Stomach smooth muscle (tissue), 2 donors: ENCODE data around the gene SP6.

ENCODE experiments used
- H3K27ac ChIP-seq: one replicate; pipeline ENCODE4 v1.7.0; 2013; ENCODE audit warnings: mild to moderate bottlenecking, low read length, inconsistent platforms
- H3K27me3 ChIP-seq, 2 donors: one replicate each; pipeline ENCODE4 v1.7.0; 2013; ENCODE audit warnings: low read length in 2 of 2; ENCODE audit not compliant: insufficient read depth in 2 of 2, control insufficient read depth in 1 of 2
- H3K36me3 ChIP-seq, 2 donors: one replicate each; pipeline ENCODE4 v1.7.0; 2013; ENCODE audit warnings: low read length in 2 of 2; ENCODE audit not compliant: control insufficient read depth in 2 of 2, insufficient read depth in 2 of 2
- H3K4me1 ChIP-seq: one replicate; pipeline ENCODE4 v1.7.0; 2013; ENCODE audit warnings: low read length; ENCODE audit not compliant: control insufficient read depth, insufficient read depth
- H3K4me3 ChIP-seq, 2 donors: one replicate each; pipeline ENCODE4 v1.7.0; 2013; ENCODE audit warnings: low read length in 2 of 2
- H3K9ac ChIP-seq, 2 donors: one replicate each; pipeline ENCODE4 v1.7.0; 2013; ENCODE audit warnings: low read length in 2 of 2, mild to moderate bottlenecking in 1 of 2
- H3K9me3 ChIP-seq, 2 donors: one replicate each; pipeline ENCODE4 v1.7.0; 2013; ENCODE audit warnings: low read length in 2 of 2; ENCODE audit not compliant: control insufficient read depth in 2 of 2
- donor health status: healthy.
- donor health status: Pancreatic carcinoma.

Gene SP6

DNA sequence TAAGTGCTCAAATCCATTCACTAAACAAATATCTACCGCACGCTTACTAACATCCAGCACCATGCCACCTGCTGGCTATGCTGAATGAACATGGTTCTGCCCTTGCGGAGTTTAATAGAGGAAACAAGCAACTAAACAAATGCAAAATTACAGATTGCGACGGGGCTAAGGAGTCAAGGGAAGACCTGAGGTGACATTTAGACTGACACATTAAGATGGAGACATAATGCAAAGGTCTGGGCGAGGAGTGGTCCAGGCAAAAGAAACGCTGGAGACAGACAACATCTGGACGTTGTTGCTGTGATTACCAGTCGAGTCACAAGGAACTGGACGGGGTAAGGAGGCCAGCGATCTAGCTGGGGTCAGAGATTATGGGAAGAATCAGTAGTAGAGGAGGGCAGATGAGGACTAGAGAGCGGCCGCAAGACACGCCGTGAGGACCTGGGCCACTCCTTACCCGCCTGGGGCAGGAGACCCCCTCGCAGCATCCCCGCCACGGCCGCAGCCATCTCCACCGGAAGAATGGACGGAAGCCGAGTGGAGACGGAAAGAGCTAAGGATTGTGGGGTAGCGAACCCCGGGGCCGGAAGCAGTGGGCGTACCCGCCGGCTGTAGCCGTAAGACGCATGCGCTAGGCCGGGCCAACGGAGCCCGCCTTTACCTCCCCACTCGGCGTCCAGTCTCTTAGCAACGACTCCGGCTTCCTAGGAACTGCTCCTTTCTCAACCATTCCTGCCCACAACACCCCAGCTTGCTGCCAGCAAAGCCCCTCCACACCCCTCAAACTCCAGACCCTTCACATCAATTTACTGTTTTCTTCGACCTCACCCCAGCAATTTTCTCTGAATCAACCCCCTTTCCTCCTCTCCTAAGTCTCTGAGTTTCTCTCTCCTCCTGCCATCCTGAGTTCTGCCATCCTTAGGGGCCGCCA, 19.7 kb downstream of the SP6 start, which contains the start of the genes LRRC46 and MRPL10:
Gene LRRC46, plus strand, starts transcription at position 668 of the 931 bp plus-strand sequence. CDS start 320 bp downstream, outside the sequence.
Gene MRPL10, minus strand, starts transcription at position 539 of the 931 bp plus-strand sequence. Its CDS starts 30 bp downstream, at position 509.
- peaks cover 17 to 21% of the 10 kb centered on the region in 2 donors for H3K36me3 ChIP-seq

DNA sequence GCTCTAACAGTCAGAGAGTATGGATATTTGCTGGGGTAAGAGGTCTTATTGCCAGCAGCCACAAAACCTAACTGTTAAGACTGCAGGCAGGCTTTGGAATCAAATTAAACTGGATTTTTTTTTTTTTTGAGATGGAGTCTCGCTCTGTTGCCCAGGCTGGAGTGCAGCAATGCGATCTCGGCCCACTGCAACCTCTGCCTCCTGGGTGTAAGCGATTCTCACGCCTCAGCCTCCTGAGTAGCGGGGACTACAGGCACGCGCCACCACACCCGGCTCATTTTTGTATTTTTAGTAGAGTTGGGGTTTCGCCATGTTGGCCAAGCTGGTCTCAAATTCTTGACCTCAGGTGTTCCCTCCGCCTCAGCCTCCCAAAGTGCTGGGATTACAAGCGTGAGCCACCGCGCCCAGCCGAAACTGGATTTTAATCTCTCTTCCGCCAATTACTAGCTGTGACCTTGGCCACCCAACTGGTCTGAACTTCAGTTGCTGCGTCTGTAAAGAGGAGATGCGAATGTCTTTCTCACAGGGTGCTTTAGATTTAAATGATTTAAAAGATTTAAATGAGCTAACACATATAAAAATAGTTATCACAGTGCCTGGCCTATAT, 20.5 kb downstream of the SP6 start:
- Histone ChIP-seq H3K4me1 (peaks cover 23% of the 10 kb centered on the region), H3K27ac (peak overlapping the region; percentile 69), H3K9ac (peak overlapping the region; percentile 79 to 97), H3K4me3 (peak overlapping the region; percentile 94 to 99), H3K27me3 (no peaks in the 10 kb centered on the region), H3K9me3 (no peaks in the 10 kb centered on the region), H3K36me3 (peaks cover 19 to 20% of the 10 kb centered on the region in 2 donors)

More for the DNA sequence above, 19.7 kb downstream of the SP6 start, which contains the start of the genes LRRC46 and MRPL10:
- Histone ChIP-seq H3K4me1 (peaks cover 23% of the 10 kb centered on the region), H3K27me3 (no peaks in the 10 kb centered on the region), H3K9ac (peak within 1 kb of the TSS; percentile 79 to 97), H3K9me3 (no peaks in the 10 kb centered on the region), H3K27ac (peak within 1 kb of the TSS; percentile 69), H3K4me3 (peak within 1 kb of the TSS; percentile 94 to 99)

DNA sequence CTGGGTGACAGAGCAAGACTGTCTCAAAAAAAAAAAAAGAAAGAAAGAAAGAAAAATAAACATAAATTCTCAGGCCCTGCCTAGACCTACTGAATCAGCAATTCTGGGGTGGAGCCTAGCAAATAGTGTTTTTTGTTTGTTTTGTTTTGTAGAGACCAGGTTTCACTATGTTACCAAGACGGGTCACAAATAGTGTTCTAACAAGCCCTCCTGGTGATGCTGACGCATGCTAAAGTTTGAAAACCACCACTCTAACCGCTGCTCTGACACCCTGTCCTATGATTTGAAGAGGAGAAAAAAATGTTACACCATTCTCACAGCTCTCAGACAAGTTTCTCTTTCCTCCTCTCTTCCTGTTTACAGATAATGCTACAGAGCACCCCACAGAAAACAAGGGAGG, 21.1 kb downstream of the SP6 start:
- Histone ChIP-seq H3K4me1 (peaks cover 23% of the 10 kb centered on the region), H3K4me3 (no peak overlapping the region), H3K9ac (no peak overlapping the region), H3K36me3 (peaks cover 22 to 24% of the 10 kb centered on the region in 2 donors), H3K9me3 (no peaks in the 10 kb centered on the region), H3K27ac (no peak overlapping the region), H3K27me3 (no peaks in the 10 kb centered on the region)

DNA sequence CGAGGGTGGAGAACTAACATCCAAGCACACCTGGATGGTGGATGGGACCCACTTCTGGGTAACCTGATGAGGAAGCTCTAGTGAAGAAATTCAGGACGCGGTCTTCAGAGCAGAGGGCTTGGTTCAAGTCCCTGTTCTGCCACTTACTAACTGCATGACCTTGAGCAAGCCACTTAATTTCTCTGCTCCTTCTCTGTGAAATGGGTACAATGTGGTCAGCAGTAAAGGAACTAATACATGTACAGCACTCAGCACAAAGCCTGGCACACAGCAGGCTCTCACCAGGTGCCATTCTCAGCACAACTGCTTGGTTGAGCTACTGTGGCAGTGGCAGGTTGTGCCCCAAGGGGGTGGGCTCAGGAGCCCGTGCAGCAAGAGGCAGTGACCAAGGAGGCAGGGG, 27.4 kb downstream of the SP6 start:
- H3K9me3 ChIP-seq = no peaks in the 10 kb centered on the region
- no peak overlapping the region for H3K4me3 ChIP-seq
- peaks cover 0 to 6% of the 10 kb centered on the region in 2 donors for H3K27me3 ChIP-seq
- H3K36me3 ChIP-seq = peaks cover 33 to 42% of the 10 kb centered on the region in 2 donors
- no peak overlapping the region for H3K27ac ChIP-seq
- H3K9ac ChIP-seq = no peak overlapping the region
- H3K4me1 ChIP-seq = peaks cover 19% of the 10 kb centered on the region

DNA sequence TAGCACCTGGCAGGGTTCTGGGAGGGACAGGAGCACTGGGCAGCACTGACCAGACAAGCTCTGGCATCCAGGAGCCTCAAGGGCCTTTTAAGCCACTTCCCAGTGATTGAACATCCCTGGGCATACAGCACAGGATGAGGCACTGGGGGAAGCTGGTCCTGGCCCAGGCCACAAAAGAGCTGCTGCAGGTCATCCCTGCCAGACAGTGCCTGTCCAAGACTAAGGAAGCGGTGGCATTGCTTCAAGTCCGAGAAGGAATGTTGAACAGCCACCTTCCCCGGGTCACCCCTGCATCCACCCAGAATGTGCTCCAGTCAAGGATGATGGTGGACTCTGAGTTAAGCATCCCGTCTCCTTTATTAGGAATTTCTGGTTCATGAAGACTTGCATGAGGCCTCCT, 28.2 kb downstream of the SP6 start:
- H3K9me3 ChIP-seq = no peaks in the 10 kb centered on the region
- no peak overlapping the region for H3K27ac ChIP-seq
- H3K36me3 ChIP-seq = peaks cover 28 to 38% of the 10 kb centered on the region in 2 donors
- H3K4me1 ChIP-seq = peaks cover 19% of the 10 kb centered on the region
- H3K27me3 ChIP-seq = peaks cover 0 to 6% of the 10 kb centered on the region in 2 donors
- no peak overlapping the region for H3K9ac ChIP-seq
- H3K4me3 ChIP-seq = no peak overlapping the region

DNA sequence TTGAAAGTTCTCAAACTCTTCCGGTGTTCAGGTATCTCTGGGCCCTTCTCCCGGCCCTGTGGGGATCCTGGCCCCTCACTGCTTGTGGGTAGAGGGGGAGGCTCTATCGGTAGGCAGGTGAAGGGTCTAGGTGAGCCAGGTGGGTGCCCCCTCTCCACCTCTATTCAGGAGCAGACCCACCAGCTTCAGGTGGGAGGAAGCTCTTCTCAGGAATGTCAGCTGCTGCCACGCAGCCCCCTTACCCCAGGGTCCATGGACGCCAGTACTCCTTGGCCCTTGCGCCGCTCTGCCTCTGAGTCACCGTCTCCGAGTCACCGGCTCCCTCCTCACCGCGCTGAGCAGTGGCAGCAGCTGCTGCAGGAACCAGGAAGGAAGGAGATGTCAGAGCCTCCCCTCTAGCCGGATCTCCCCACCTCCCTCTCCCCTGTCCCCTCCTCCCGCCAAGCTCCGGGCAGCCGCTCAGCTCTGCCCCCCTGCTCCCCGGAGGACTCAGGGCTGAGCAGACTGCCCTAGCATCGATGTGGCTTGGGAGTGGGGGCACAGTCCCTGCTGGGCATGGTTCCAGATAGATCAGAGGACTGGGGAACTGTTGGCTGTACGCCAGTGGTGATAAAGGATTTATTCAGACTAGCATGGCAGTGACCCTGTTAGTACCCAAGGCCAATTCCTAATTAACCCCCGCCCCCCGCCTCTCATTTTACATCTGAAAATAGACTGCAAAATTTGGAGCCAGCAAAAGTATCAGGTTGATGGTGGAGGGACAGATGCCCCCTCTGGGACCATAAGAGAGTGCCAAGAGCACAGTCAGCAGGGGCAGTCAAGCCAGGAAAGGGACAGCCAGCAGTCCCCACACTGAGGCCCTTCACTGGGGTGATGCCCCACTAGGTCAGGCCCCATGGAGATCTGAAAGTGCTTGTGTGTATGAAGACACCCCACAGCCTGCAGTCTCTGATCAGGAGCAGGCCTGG, 29.3 kb downstream of the SP6 start, which contains the start of gene OSBPL7:
Gene OSBPL7, minus strand, starts transcription at position 371 of the 968 bp plus-strand sequence. CDS start 1,516 bp downstream, outside the sequence.
- Histone ChIP-seq H3K27me3 (peaks cover 0 to 6% of the 10 kb centered on the region in 2 donors), H3K36me3 (peaks cover 22 to 35% of the 10 kb centered on the region in 2 donors), H3K27ac (no peak within 1 kb of the TSS), H3K9me3 (no peaks in the 10 kb centered on the region), H3K4me1 (peaks cover 19% of the 10 kb centered on the region), H3K4me3 (peak within 1 kb of the TSS; percentile 66 to 81), H3K9ac (peak within 1 kb of the TSS; percentile 66 to 72)

DNA sequence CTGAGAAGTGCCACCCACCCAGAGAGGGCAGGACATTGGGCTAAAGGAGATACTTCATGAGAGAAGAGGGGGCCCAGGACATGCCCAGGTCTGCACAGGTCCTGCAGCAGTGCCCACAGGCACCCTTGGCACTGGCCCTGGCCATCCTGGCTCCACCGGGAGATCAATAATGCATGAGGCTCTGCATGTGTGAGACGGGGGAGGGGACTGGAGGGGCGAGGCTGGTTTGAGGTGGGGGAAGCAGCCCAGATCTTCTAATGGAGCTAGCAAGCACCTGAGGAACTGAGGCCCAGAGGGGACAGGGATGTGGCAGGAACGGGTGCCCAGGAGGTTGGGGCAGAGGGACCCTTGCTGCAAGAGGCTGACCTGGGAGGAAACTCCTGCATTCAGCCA, 29.9 kb downstream of the SP6 start:
- Histone ChIP-seq H3K27ac (no peak overlapping the region), H3K9ac (peak overlapping the region; percentile 66 to 72), H3K9me3 (no peaks in the 10 kb centered on the region), H3K4me1 (peaks cover 19% of the 10 kb centered on the region), H3K27me3 (peaks cover 0 to 6% of the 10 kb centered on the region in 2 donors), H3K36me3 (peaks cover 15 to 33% of the 10 kb centered on the region in 2 donors), H3K4me3 (peak overlapping the region; percentile 66 to 81)

DNA sequence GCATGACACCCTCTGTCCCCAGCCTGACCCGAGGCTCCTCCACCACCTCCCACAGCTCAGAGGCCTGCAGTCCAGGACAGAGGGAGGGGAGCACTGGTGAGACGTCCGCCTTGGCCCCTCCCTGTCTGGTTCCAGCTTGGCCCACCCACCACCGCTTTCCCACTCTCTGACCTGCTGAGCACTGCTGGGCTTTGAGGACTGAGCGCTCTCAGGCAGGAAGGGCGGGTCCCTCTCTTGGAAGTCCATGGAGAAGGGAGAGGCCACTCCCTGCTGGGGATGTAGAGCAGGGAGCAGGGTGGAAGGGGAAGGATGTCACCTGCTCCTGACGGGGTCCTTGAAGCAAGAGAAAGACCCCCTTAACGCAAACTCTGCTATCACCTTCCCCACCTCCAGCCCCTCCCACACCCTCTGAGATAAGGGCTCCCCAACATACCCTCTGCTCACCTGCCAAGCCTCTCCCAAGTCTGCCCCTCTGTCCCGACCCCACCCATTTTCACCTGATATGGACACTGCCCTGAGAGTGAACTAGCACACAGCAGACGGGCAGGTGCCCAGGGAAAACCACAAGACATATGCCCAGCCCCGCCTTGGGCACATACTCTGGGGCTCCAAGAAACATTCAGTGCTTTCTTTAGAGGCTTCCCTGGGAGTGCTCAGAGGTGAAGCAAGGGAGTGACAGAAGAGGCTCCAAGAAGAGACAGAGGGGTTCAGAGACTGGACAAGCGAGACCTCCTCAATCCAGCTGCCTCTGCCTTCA, 30.8 kb downstream of the SP6 start:
- Histone ChIP-seq H3K4me3 (no peak overlapping the region), H3K4me1 (peaks cover 19% of the 10 kb centered on the region), H3K27me3 (peaks cover 0 to 6% of the 10 kb centered on the region in 2 donors), H3K36me3 (peaks cover 11 to 32% of the 10 kb centered on the region in 2 donors), H3K9ac (peak overlapping the region in 1 of 2 donors; percentile 13), H3K9me3 (no peaks in the 10 kb centered on the region), H3K27ac (no peak overlapping the region)

DNA sequence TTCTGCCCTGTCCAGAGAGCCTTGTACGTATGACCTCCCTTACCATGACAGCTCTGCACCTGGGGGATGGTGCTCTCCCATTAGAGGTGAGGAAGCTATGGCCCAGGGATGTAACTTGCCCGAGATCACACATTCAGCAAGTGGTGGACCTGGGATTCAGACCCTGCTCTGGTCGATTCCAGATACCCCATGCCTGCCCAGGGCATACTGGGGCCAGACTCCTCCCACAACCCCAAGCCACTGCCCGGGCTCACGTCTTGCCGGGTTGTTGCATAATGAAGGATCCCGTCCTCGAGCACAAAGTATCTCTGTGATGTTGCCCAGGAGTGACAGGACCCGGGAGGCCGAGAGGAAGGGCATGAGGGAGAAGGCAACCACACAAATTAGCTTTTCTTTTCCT, 31.5 kb downstream of the SP6 start:
- Histone ChIP-seq H3K9me3 (no peaks in the 10 kb centered on the region), H3K9ac (no peak overlapping the region), H3K4me3 (no peak overlapping the region), H3K27ac (no peak overlapping the region), H3K36me3 (peaks cover 11 to 34% of the 10 kb centered on the region in 2 donors), H3K27me3 (peaks cover 0 to 6% of the 10 kb centered on the region in 2 donors), H3K4me1 (peaks cover 19% of the 10 kb centered on the region)
